Heart left ventricle (tissue), 13 donors: ENCODE data around the gene VTI1A.

Source experiments
- POLR2A ChIP-seq, 2 donors: fragments of 450-650 bp; IDR thresholded peaks; one replicate each; pipeline ENCODE4 v1.6.1; 2017; ENCODE audit warnings: antibody characterized with exemption in 2 of 2, mild to moderate bottlenecking in 2 of 2, moderate library complexity in 2 of 2
- TF ChIP-seq, protein P1 (sequence below), 12 donors: fragments of 200-600 bp; sonication (generic) in 4 of 12; IDR thresholded peaks; one replicate each; pipeline versions ENCODE4 v1.5.0 to v1.8.0; 2018 to 2022; ENCODE audit warnings: antibody characterized with exemption in 12 of 12, mild to moderate bottlenecking in 5 of 12
- donor health status: ischemic (EF 13 %, LVEDD 7.1; RV severe dilation, severe dysfunction).
- donor health status: DM: no; HTN: yes; CAD: no.
- donor health status: DM: no; HTN: no; CAD: no.
- donor health status: ischemic (EF 25% LVEDD 6.9; RV normal size, moderate dysfunction).
- donor health status: ischemic (EF 25% LVEDD 5.7; RV mildly dilated, moderate dysfunction).
- donor health status: ischemic (EF 35%, LVEDD 5.7; RV mildly dilated, moderate dysfunction).
- donor health status: nonischemic (EF 11% LVEDD 7.7; RV severe dilation, severe dysfunction).
- donor health status: DM: yes; HTN: yes; CAD: no.
- donor health status: PGD.
- donor health status: ischemic (EF 29% LVEDD 5.4; RV normal size, mild dysfunction).
- donor health status: nonischemic (EF 23%, LVEDD 6.1; RV moderate dilation, normal function).

DNA sequence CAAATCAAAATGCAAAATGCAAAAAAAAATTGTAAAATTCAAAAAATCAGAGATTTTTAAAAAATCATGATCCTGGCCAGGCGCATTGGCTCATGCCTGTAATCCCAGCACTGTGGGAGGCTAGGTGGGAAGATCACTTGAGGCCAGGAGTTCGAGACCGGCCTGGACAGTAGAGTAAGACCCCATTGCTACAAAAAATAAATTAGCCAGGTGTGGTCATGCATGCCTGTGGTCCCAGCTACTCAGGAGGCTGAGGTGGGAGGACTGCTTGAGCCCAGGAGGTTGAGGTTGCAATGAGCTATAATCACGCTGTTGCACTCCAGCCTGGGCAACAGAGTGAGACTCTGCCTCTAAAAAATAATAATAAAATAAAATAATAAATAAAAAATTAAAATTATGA lies 347.2 kb downstream of the VTI1A start:
- TF ChIP-seq, protein P1, sequence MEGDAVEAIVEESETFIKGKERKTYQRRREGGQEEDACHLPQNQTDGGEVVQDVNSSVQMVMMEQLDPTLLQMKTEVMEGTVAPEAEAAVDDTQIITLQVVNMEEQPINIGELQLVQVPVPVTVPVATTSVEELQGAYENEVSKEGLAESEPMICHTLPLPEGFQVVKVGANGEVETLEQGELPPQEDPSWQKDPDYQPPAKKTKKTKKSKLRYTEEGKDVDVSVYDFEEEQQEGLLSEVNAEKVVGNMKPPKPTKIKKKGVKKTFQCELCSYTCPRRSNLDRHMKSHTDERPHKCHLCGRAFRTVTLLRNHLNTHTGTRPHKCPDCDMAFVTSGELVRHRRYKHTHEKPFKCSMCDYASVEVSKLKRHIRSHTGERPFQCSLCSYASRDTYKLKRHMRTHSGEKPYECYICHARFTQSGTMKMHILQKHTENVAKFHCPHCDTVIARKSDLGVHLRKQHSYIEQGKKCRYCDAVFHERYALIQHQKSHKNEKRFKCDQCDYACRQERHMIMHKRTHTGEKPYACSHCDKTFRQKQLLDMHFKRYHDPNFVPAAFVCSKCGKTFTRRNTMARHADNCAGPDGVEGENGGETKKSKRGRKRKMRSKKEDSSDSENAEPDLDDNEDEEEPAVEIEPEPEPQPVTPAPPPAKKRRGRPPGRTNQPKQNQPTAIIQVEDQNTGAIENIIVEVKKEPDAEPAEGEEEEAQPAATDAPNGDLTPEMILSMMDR (IDR thresholded peaks at IDR 0.05) = no peak
- no peak for TF ChIP-seq POLR2A (IDR thresholded peaks at IDR 0.05)
